IPS-15b (cell line): Measurements from ENCODE around the gene MEF2D.

Source experiments
- H3K27me3 ChIP-seq: one replicate; pipeline ENCODE4 v1.6.1; 2013; ENCODE audit warnings: low read length; ENCODE audit not compliant: control insufficient read depth, insufficient read depth
- H3K36me3 ChIP-seq: one replicate; pipeline ENCODE4 v1.6.1; 2013; ENCODE audit warnings: low read length; ENCODE audit not compliant: control insufficient read depth, insufficient read depth
- H3K4me1 ChIP-seq: one replicate; pipeline ENCODE4 v1.6.1; 2013; ENCODE audit warnings: mild to moderate bottlenecking, low read length; ENCODE audit not compliant: control insufficient read depth, insufficient read depth
- H3K4me3 ChIP-seq: one replicate; pipeline ENCODE4 v1.5.1; 2013; ENCODE audit warnings: low read depth, low read length
- H3K9ac ChIP-seq: one replicate; pipeline ENCODE4 v1.6.1; 2013; ENCODE audit warnings: low read depth, mild to moderate bottlenecking, low read length
- H3K9me3 ChIP-seq: one replicate; pipeline ENCODE4 v1.6.1; 2013; ENCODE audit warnings: mild to moderate bottlenecking, low read length; ENCODE audit not compliant: control insufficient read depth, insufficient read depth

Gene MEF2D

GRCh38 chr1:156461781-156462647 lies 38.6 kb downstream of the MEF2D start:
- H3K36me3 ChIP-seq: no peaks in the 10 kb centered on the region
- peaks cover 9% of the 10 kb centered on the region for H3K4me1 ChIP-seq
- H3K27me3 ChIP-seq: no peaks in the 10 kb centered on the region
- no peak overlapping the region for H3K9ac ChIP-seq
- H3K4me3 ChIP-seq: no peak overlapping the region
- no peaks in the 10 kb centered on the region for H3K9me3 ChIP-seq

GRCh38 chr1:156461109-156461508 lies 39.5 kb downstream of the MEF2D start:
- no peaks in the 10 kb centered on the region for H3K27me3 ChIP-seq
- no peak overlapping the region for H3K9ac ChIP-seq
- H3K36me3 ChIP-seq: no peaks in the 10 kb centered on the region
- H3K4me3 ChIP-seq: no peak overlapping the region
- H3K9me3 ChIP-seq: no peaks in the 10 kb centered on the region
- peaks cover 7% of the 10 kb centered on the region for H3K4me1 ChIP-seq

DNA sequence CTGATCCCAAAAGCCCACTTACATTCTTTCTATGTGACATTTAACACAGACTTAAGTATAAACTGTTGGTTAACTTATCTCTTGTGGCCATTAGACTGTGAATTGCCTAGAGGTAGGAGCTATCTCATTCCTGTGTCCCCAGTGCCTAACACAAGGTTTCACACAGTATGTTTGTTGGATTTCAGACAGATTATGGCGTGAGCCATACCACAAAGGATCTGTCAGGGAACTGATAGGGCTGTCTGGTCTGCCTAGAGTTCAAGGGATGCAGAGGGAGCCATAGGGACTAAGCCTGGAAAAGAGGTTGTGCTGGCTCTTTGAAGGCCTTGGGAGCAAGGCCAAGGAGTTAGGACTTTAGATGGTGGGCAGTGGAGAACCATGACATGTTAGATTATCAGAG lies 40.0 kb downstream of the MEF2D start:
- Histone ChIP-seq H3K27me3 (no peaks in the 10 kb centered on the region), H3K9me3 (no peaks in the 10 kb centered on the region), H3K36me3 (no peaks in the 10 kb centered on the region), H3K4me1 (peaks cover 7% of the 10 kb centered on the region), H3K4me3 (no peak overlapping the region), H3K9ac (no peak overlapping the region)

DNA sequence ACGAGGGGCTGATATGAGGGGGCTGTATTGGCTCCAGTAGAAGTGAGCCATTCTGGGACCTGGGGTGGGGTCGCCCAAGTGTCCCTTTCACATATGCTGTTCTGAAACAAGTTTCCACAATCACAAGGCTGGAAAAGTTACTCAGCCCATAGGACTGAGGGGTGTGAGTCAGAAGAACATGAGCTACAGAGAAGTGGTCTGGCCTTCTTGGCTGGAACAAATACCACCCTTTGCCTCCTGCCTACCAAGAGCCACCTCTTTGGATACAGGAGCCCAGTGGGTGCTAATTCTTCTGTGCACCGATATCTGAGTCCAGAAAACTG lies 42.4 kb downstream of the MEF2D start:
- no peaks in the 10 kb centered on the region for H3K4me1 ChIP-seq
- no peak overlapping the region for H3K4me3 ChIP-seq
- no peak overlapping the region for H3K9ac ChIP-seq
- no peaks in the 10 kb centered on the region for H3K9me3 ChIP-seq
- H3K27me3 ChIP-seq: no peaks in the 10 kb centered on the region
- H3K36me3 ChIP-seq: no peaks in the 10 kb centered on the region

DNA sequence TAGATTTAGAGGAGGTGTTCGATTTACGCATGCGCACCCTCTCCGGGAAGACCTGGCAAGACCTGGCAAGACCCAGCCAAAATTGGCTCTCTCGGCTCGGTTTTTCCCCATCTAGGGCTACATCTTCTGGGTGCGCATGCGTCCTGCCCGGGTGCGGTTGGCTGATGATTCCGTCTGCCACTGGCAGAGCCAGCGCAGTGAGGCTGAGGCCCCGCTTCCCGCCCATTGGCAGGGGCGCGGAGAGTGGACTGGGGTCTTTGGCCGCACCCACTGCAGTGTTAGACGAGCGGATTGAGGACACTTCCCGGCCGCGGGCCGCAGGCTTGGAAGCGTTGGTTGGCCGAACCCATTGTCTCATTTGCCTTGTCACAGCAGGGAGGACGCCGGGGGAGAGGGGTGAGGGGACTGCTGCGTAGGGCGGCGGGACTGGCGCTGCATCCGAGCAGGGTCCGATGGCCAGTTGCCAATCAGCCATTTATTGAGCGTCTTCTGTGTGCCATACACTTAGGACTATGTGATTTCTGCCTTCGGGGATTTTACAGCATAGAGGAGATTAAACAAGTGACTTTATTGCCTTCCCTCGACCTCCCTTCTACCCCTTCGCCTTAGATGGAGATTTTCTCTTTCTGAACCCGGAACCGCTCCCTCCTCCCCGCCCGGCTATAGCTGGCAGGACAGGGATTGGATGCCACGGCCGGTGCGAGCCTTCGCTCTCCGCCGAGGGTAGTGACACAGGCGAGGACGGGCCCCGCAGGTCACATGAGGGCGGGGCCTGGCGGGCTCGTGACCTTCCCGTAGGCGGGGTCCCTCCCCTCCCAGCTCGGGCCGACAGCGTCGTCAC lies 43.7 kb downstream of the MEF2D start:
- Histone ChIP-seq H3K36me3 (no peaks in the 10 kb centered on the region), H3K9ac (peak overlapping the region; percentile 90), H3K4me3 (peak overlapping the region; percentile 92), H3K27me3 (no peaks in the 10 kb centered on the region), H3K4me1 (no peaks in the 10 kb centered on the region), H3K9me3 (no peaks in the 10 kb centered on the region)

DNA sequence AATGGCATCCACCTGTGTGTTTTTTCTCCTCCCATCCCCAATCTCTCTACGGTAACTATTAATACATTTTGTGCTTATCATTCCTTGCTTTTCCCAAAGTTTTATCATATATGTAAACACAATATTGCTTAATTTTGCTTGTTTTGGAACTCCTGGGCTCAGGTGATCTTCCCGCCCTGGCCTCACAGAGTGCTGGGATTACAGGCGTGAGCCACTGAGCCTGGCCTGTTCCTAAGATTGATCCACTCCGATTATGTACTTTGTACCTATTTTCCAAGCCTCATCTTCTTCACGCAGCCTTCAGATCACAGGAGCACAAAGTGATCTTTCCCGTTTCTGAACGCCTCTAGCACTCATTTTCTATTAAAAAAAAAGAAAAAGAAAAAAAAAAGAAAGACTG lies 45.2 kb downstream of the MEF2D start:
- H3K27me3 ChIP-seq: no peaks in the 10 kb centered on the region
- no peaks in the 10 kb centered on the region for H3K9me3 ChIP-seq
- H3K4me1 ChIP-seq: no peaks in the 10 kb centered on the region
- H3K4me3 ChIP-seq: no peak overlapping the region
- H3K9ac ChIP-seq: no peak overlapping the region
- H3K36me3 ChIP-seq: no peaks in the 10 kb centered on the region

DNA sequence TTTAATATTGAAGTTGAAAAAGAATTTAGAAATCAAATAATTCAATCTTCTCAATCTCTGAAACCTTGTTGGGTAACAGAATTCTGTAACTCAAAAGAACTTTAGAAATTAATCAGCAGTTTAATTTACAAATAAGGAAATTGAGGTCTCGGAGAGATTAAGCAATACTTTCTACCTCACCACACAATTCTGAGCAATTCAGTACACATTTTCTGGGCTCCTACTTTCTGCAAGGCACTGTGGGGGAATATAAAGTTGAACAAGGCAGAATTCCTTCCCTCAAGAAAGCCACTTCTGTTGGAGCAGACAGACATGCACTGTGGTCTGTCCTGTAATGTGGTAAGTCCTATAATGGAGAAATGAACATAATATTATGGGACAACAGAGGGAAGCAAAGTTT lies 47.7 kb downstream of the MEF2D start:
- Histone ChIP-seq H3K36me3 (no peaks in the 10 kb centered on the region), H3K27me3 (no peaks in the 10 kb centered on the region), H3K4me3 (no peak overlapping the region), H3K9me3 (no peaks in the 10 kb centered on the region), H3K4me1 (no peaks in the 10 kb centered on the region), H3K9ac (no peak overlapping the region)

DNA sequence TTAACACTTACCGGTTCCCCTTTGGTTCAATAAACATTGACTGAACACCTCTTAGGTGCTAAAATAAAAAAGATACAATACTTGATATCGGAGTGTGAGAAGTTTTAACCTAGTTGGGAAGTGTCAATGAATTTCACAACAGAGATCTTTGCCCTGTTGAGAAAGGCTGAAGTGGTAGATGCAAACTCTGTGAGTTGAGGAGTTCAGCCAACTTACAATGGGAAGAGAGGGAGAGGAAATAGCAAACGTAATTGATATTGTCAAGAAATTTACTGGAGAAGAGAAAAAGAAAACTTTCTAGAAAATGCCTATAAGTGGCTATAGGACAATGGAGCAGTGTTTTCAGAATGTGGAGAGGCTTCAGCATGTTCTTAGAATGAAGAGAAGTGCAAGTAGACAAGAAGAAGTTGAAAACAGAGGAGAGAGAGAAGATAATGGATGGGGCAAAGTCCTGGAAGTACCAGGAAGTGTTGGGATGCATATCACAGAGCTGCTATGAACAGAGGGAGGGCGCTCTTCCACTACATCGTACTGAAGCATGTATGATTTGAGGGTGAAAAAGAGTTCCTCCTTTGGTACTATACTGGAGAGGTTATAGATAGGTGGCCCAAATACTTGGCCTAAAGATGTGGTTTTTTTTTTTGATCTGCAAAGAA lies 48.9 kb downstream of the MEF2D start:
- H3K36me3 ChIP-seq: no peaks in the 10 kb centered on the region
- no peaks in the 10 kb centered on the region for H3K9me3 ChIP-seq
- no peak overlapping the region for H3K4me3 ChIP-seq
- no peak overlapping the region for H3K9ac ChIP-seq
- no peaks in the 10 kb centered on the region for H3K4me1 ChIP-seq
- no peaks in the 10 kb centered on the region for H3K27me3 ChIP-seq

- H3K4me1 ChIP-seq: no peaks in the 10 kb centered on the region
- no peaks in the 10 kb centered on the region for H3K36me3 ChIP-seq
- no peaks in the 10 kb centered on the region for H3K9me3 ChIP-seq
- no peak overlapping the region for H3K4me3 ChIP-seq
- H3K27me3 ChIP-seq: peaks cover 17% of the 10 kb centered on the region
- H3K9ac ChIP-seq: no peak overlapping the region
These were observed 52.2 kb downstream of the MEF2D start for GRCh38 chr1:156448134-156448967.

GRCh38 chr1:156445789-156446263 lies 54.7 kb downstream of the MEF2D start:
- Histone ChIP-seq H3K9ac (no peak overlapping the region), H3K4me1 (no peaks in the 10 kb centered on the region), H3K27me3 (peaks cover 42% of the 10 kb centered on the region), H3K36me3 (no peaks in the 10 kb centered on the region), H3K4me3 (no peak overlapping the region), H3K9me3 (no peaks in the 10 kb centered on the region)

GRCh38 chr1:156444407-156445001 lies 56.1 kb downstream of the MEF2D start:
- Histone ChIP-seq H3K4me1 (peaks cover 5% of the 10 kb centered on the region), H3K36me3 (no peaks in the 10 kb centered on the region), H3K9ac (no peak overlapping the region), H3K9me3 (no peaks in the 10 kb centered on the region), H3K4me3 (no peak overlapping the region), H3K27me3 (peaks cover 55% of the 10 kb centered on the region)
